Fibroblast of villous mesenchyme (primary cell): ENCODE measurements around the gene WNT11. TPM values are rescaled to one million over a fixed set of nuclear protein-coding genes. Genes with fewer than 3 reads are reported as not detected.

Experiments used
- DNase-seq: peaks from one replicate; pipeline ENCODE4 v3.0.0-alpha.2; 2010; ENCODE audit warnings: low read depth
- H3K4me3 ChIP-seq: 2 replicates; pipeline ENCODE4 v1.5.1; 2011; ENCODE audit warnings: low read depth, mild to moderate bottlenecking, low read length
- total RNA-seq: library from RNA; depleted of rRNA; stranded (reverse); fragments of >200 nt; gene quantifications from 2 replicates; pipeline ENCODE4 v1.2.3, GENCODE V29; 2012
- TF ChIP-seq, protein P1 (sequence below): IDR thresholded peaks from 2 replicates; pipeline ENCODE4 v1.5.1; 2012; ENCODE audit warnings: low read depth, mild to moderate bottlenecking, low read length; ENCODE audit not compliant: insufficient read depth

The WNT11 gene
- total RNA-seq, 1 donor, result not detected

DNA sequence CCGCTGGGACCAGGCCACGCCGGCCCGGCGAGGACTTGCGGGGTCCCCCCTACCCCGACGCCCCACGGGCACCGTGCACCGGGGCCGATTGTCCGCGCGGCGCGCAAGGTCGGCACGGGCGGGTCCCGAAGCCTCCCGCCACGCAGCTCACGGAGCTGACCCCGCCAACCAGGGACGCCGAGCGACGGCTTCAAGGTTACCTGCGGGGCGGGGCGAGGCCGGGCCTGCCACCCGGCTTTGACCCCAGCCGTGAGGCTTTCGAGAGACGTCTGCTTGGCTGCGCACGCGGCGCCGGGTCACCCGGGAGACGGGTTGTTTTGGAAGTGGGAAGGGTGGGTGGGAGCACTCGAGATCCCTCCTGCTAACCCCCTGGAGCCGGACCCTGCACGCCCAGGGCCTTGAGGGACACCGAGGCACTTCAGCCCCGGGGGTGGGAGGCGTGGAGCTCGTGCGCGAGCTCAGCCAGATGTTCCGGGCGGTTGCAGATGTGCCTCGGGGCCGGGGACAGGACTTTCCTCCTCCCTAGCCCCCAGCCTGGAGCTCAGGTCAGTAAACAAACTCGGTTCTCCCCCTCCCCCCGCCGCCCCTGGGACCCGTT lies 3.2 kb upstream of the WNT11 start:
- TF ChIP-seq, protein P1, sequence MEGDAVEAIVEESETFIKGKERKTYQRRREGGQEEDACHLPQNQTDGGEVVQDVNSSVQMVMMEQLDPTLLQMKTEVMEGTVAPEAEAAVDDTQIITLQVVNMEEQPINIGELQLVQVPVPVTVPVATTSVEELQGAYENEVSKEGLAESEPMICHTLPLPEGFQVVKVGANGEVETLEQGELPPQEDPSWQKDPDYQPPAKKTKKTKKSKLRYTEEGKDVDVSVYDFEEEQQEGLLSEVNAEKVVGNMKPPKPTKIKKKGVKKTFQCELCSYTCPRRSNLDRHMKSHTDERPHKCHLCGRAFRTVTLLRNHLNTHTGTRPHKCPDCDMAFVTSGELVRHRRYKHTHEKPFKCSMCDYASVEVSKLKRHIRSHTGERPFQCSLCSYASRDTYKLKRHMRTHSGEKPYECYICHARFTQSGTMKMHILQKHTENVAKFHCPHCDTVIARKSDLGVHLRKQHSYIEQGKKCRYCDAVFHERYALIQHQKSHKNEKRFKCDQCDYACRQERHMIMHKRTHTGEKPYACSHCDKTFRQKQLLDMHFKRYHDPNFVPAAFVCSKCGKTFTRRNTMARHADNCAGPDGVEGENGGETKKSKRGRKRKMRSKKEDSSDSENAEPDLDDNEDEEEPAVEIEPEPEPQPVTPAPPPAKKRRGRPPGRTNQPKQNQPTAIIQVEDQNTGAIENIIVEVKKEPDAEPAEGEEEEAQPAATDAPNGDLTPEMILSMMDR, result no peak
- no peak for DNase-seq
- peak overlapping the region; percentile 55 for H3K4me3 ChIP-seq

DNA sequence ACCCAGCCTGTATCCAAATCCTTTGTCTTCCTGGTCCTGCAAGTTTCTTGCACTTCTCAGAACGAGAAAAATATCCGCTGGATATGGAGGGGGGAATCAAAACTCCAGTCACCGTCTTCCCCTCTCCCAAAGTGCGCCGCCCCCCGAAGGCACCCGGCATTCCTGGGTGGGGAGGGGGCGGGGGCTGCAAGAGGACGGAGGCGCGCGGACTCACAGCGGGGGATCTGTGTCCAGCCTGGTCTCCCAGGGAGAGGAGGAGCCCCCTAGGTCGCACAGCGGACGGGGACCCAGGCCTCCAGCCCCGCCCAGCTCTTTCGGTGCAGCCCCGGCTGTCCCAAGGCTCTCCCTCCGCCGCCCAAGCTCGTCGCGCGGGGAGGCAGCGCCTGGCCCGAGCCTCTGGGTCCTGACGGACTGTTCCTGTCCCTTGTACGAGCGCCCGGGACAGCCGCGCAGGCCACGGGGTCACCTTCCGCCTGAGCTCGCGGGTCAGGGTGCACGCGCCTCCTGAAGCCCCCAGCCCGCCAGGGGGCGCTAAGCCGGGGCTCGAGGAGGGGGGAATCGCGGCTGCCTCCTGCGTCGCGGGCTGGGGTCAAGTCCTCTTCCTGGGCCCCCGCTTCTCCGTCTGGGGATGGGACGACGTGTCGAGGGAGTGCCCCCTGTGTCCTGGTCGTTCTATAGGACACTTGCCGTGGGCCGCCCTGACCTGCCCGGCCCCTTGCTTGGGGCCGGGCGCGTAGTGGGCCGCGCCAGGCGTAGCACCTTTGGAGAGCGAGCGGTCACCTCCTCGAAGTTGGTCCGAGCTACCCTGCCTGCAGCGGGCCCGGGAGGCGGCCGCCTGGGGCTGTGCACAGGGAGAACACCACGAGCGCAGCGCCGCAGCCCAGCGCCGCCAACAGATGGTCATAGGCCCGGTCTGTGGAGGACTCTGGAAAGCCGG lies 2.4 kb upstream of the WNT11 start:
- peak; percentile 38 for DNase-seq
- peak overlapping the region; percentile 55 for H3K4me3 ChIP-seq
- TF ChIP-seq, protein P1, result peak; percentile 80

DNA sequence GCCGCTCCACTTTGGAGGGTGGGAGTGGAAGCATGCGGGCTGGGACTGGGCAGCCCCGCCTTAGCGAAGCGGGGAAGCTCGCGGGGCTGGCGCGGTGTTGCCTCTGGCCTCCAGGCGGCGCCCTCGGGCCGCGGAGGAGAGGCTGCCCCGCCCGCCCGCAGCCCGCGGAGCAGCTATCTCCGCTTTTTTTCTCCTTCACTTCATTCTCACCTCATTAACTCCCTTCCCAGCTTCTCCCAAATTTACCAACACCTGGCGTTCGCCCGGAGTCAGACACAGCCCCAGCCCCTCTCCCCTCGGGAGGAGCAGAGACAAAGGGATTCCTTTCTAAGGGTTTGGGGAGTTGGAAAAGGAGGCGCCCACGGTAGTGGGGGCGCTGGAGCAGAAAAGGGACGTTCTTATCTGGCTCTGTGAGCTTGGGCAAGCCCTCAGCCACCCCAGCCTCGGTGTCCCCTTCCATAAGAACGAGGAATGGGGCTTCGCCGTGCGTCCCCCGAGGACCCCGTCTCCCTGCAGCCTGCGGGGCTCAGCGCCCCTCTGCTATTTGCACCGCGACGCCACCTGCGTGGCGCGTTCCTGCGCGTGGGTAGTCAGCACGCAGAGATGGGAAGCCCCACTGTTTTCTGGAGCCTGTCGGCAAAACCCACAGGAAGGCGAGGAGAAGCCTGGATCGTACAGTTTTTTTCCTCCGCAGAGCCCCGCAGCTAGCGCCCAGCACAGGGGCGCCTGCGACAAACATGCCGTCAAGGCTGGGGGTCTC lies 1.5 kb upstream of the WNT11 start:
- DNase-seq, result peak; percentile 76
- peak overlapping the region; percentile 55 for H3K4me3 ChIP-seq

DNA sequence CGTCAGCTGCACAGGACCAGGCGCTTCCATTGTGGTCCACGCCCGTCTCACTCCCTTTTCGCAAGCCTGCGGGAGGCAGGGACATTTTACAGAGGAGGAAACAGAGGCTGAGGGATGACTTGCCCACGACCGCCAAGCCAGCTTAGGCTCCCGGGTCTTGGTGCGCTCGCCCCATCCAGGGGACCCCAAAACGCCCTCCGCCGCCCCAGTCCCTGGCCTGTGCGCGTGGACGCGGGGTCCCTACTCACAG lies 300 bp downstream of the WNT11 start:
- TF ChIP-seq, protein P1, result no peak
- H3K4me3 ChIP-seq, result peak overlapping the region; percentile 35
- no peak for DNase-seq

More for the DNA sequence above, 1.5 kb upstream of the WNT11 start:
- TF ChIP-seq, protein P1, result peak; percentile 93

DNA sequence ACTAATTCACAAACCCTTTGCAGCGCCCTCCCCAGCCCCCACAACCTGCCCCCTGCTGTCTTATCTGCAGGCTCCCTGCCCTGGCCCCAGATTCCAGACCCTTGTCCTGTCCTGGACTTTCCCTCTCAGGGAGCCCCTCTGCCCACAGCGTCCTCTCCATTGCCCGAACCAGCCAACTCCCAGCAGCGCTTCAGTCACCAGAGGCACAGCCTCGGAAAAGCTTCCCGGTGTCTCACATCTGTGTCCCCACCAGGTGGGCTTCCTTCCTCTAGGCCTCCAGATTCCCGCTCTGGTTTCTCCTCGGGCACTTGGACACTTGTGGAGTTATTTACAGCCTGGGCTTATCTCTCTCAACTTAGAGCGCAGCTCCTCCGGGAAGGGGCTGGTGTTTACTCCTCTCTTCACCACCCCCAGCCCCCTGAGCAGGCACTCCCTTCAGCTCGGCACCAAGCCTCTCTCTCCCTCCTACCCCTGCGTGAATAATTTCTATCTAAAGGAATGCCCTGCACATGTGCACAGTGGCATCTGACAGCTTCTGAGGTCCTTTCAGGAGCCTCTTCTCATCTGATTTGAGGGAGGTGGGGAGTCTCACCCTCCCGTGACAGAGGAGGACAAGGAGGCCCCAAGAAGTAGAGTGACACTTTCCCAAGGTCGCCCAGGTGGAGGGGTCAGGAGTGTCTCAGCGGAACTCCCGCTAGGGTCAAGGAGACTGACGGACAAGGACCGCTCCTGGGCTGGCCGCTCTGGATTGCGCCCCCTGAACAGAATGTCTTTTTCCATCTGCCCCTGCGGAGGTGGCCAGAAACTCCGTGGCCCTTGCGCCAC lies 838 bp downstream of the WNT11 start:
- H3K4me3 ChIP-seq, result no peak overlapping the region

More for the DNA sequence above, 838 bp downstream of the WNT11 start:
- TF ChIP-seq, protein P1, result no peak
- DNase-seq, result no peak
